GM10248 (cell line): ENCODE measurements around the gene TSPAN31.

Experiments
- CTCF ChIA-PET: fragments of 300-600 bp; sonication (Branson Sonifier 250); formaldehyde crosslinking; extraction: SDS; loops from one replicate; lab custom pipeline; 2021; ENCODE audit warnings: antibody characterized with exemption; lab: Yijun Ruan, JAX
- POLR2A ChIA-PET: fragments of 350-650 bp; sonication (Branson Sonifier 250); formaldehyde crosslinking; extraction: SDS; loops from one replicate; lab custom pipeline; 2020; ENCODE audit warnings: antibody characterized with exemption; lab: Yijun Ruan, JAX
- DNase-seq: peaks from one replicate; pipeline ENCODE4 v3.0.0; 2012; ENCODE audit errors: extremely low spot score
- CTCF ChIP-seq: IDR thresholded peaks from 2 replicates; pipeline ENCODE4 v1.5.1; 2012; ENCODE audit warnings: mild to moderate bottlenecking, low read depth; ENCODE audit errors: extremely low read depth, missing control alignments, control extremely low read depth

The TSPAN31 gene

DNA sequence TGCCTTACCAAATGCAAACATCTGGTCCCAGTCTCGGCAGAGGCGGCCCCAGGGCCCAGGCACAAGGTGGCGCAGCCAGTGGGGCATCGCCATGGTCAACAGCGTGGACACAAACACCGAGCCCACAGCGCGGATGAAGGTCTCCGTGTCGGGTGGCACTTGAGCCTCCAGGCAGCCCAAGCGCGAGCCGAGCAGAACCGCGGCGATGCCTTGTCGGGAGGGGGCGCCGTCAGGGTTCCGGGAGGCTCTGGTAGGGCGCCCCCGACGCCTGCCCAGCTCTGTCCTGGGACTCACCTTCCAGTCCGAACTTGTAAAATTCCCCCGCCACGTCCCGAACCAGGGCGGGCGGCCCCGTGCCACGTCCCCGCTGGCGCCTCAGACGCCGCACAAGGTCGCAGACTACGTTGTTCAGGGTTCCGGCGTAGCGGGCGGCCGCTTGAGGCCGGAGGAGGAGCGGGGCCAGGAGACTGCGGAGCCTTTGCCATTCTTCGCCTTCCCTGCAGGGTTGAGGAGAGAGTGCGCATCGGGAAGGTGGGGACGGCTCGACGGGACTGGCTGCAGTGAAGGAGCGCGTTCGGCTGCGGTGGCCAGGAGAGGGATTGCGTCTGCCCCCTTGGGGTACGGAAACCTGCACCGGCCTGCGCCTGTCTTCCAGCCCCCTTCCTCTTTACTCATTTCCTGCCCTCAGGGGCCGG, 20.3 kb downstream of the TSPAN31 start:
- DNase-seq = peak; percentile 60
- TF ChIP-seq CTCF = peak; percentile 68
- ChIA-PET CTCF (interaction anchor here (0.6 to 4.7 kb wide), 9 partner anchors 8 to 182 kb away, joined by 3 to 61 read pairs (median 3); partner anchors contain the start of genes AVIL, CDK4 and TSFM), POLR2A (no interaction called here)

DNA sequence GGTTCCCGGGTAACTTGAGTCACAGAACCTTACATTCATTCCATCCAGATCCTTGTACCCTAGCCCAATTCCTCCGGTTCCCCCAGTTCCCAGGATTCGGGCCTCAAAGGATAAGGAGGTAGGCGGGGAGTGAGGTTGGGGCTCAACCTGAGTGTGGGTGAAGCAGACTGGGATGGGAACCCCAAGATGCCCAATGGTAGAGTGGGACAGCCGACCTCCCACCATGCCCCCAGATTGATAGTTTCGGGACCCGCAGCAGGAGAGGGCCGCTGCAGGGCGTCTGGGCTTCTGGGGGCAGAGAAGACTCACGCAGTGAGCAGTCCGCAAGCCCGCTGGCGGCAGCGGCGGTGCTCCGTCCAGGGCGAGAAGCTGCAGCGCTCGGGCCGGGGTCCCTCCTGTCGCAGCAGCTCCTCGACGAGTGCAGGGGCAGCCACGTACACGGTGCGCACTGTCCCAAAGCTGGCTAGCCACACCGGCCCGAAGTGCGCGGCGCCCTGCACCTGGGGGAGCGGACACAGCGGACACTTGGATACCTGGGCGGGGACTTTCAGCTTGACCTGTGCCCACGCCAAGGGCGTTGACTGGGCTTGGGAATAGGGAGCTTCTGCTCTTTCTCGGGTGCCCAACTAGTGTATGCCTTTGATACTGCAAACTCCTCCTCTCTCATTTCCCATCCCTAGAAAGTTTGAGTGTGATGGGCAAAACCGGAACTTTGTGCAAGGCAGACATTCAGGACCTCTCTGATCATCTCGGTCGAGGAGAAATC, 21.0 kb downstream of the TSPAN31 start:
- ChIA-PET POLR2A (no interaction called here), CTCF (interaction anchor here (0.9 to 4.7 kb wide), 7 partner anchors 9 to 144 kb away, joined by 3 to 61 read pairs (median 3); partner anchors contain the start of genes AVIL, CTDSP2 and TSFM)
- no peak for TF ChIP-seq CTCF
- no peak for DNase-seq

DNA sequence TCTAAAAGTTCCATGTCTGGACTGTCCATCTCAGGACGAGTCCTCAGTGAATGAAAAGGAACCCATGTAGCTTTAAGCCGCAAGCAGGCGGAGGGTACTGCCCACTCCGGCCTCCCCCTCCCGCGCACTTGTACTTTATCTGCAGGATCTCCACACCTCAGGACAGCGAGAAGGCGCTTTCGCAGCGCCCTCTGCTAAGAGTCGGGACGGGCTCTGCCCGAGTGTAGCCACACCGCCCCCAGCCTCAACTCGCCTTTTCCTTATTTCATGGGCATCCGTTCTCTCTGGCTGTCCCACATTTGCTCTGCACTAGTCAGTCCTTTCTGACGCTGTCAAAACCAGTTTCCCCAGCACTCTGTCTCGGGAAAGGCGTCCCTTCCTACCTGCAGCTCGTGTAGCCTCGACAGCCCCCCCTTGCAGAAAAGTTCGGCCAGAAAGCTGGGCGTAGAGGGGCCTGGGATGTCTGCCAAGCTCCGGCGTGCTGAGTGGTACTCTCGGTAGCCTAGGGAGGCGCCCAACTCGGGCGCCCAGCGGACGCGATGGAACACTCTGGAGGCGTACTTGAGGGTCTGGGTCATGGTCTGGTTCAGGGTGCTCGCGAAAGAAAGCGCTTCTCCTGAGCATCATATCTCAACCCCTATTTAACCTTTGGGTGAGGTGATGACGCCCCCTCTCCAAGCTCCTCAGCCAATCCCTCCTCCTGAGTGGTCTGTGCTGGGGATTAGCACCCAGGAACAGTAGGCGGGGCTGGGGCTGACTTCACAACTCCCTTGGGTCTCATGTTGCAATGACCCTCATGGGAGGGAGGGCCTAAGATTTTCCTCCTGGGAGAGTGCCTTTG, 21.8 kb downstream of the TSPAN31 start, which contains the start of gene CYP27B1:
TSS of gene CYP27B1 (minus strand) at position 615 of the 841 bp plus-strand sequence. CDS start at position 578, 37 bp downstream.
- no peak for DNase-seq
- POLR2A ChIA-PET = no interaction called here
- TF ChIP-seq CTCF = no peak
- CTCF ChIA-PET = interaction anchor here (0.9 to 4.7 kb wide), 8 partner anchors 8 to 314 kb away, joined by 3 to 61 read pairs (median 4); partner anchors contain the start of genes CTDSP2 and TSFM

DNA sequence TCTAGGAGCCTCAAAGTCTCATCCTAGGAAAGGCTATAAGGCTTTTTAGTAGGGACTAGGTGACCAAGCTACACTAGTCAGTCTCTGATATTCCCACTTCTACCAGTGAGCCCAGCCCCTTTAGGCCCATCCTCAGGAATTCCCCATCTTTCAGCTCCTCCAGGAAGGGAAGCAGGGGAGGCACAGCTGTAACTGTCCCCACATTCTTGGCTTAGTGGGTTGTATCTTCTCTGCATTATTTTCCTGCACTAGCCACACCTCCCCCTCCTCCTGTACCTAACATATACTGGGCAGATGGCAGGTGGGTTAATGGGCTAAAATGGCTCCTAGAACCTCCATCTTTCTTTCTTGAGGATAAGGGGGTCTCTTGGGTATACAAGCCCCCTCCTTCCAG, 22.5 kb downstream of the TSPAN31 start:
- no peak for TF ChIP-seq CTCF
- POLR2A ChIA-PET = no interaction called here
- no peak for DNase-seq
- CTCF ChIA-PET = interaction anchor here (0.8 to 4.7 kb wide), 9 partner anchors 8 to 314 kb away, joined by 3 to 61 read pairs (median 4); partner anchors contain the start of gene TSFM

GRCh38 chr12:57767876-57768275, 23.0 kb downstream of the TSPAN31 start:
- POLR2A ChIA-PET = no interaction called here
- no peak for DNase-seq
- CTCF ChIA-PET = interaction anchor here (0.8 to 4.7 kb wide), 7 partner anchors 9 to 315 kb away, joined by 3 to 61 read pairs (median 4); partner anchors contain the start of gene TSFM
- no peak for TF ChIP-seq CTCF
